Karpas-422 (cell line): ENCODE results near the gene MYOM1. TPM values are rescaled to one million over a fixed set of nuclear protein-coding genes. Genes with fewer than 3 reads are reported as not detected.

Experiments used
- DNase-seq: peaks from one replicate; pipeline ENCODE4 v3.0.0-alpha.2; 2015
- H2AFZ ChIP-seq: fragments of 200-600 bp; sonication (generic); 2 replicates; pipeline ENCODE4 v1.6.1; 2014; ENCODE audit warnings: antibody characterized with exemption, low read length, mixed read lengths
- H3K27ac ChIP-seq: fragments of 200-600 bp; sonication (generic); 2 replicates; pipeline ENCODE4 v1.5.1; 2014; ENCODE audit warnings: mild to moderate bottlenecking, low read length, moderate library complexity
- H3K27me3 ChIP-seq: fragments of 200-600 bp; sonication (generic); 2 replicates; pipeline ENCODE4 v1.6.1; 2014; ENCODE audit warnings: low read length, mixed read lengths
- H3K36me3 ChIP-seq: fragments of 200-600 bp; sonication (generic); 2 replicates; pipeline ENCODE4 v1.6.1; 2014; ENCODE audit warnings: low read length, mixed read lengths; ENCODE audit not compliant: insufficient read depth
- H3K4me1 ChIP-seq: fragments of 200-600 bp; sonication (generic); 2 replicates; pipeline ENCODE4 v1.6.1; 2014; ENCODE audit warnings: mild to moderate bottlenecking, low read length, mixed read lengths
- H3K4me2 ChIP-seq: fragments of 200-600 bp; sonication (generic); 2 replicates; pipeline ENCODE4 v1.6.1; 2014; ENCODE audit warnings: low read length, low read depth, mild to moderate bottlenecking; ENCODE audit not compliant: poor library complexity, severe bottlenecking
- H3K4me3 ChIP-seq: fragments of 200-600 bp; sonication (generic); 2 replicates; pipeline ENCODE4 v1.5.1; 2014; ENCODE audit warnings: mild to moderate bottlenecking, antibody characterized with exemption, low read length, mixed read lengths
- H3K79me2 ChIP-seq: fragments of 200-600 bp; sonication (generic); 2 replicates; pipeline ENCODE4 v1.6.1; 2014; ENCODE audit warnings: mild to moderate bottlenecking, low read length, mixed read lengths
- H3K9ac ChIP-seq: fragments of 200-600 bp; sonication (generic); 2 replicates; pipeline ENCODE4 v1.6.0; 2014; ENCODE audit warnings: low read length
- H3K9me2 ChIP-seq: fragments of 200-600 bp; sonication (generic), shearing (Covaris generic); replicated peaks from 2 replicates; pipeline ENCODE4 v1.6.0; 2014; ENCODE audit warnings: mild to moderate bottlenecking, low read length, moderate library complexity; ENCODE audit not compliant: insufficient read depth
- H3K9me3 ChIP-seq: fragments of 300-700, 200-600 bp; sonication (generic); 2 replicates; pipeline ENCODE4 v1.6.1; 2014; ENCODE audit warnings: low read length, mixed read lengths
- H4K20me1 ChIP-seq: fragments of 200-600 bp; sonication (generic); 2 replicates; pipeline ENCODE4 v1.6.1; 2014; ENCODE audit warnings: mild to moderate bottlenecking, antibody characterized with exemption, low read length, low read depth; ENCODE audit not compliant: insufficient read depth
- total RNA-seq: library from RNA; depleted of rRNA; stranded (reverse); fragments of >200 nt; shearing (Covaris generic); gene quantifications from 2 replicates; pipeline ENCODE4 v1.2.3, GENCODE V29; 2014; ENCODE audit warnings: low replicate concordance

The MYOM1 gene
- total RNA-seq, 1 experiment from 2014 or later = not detected

DNA sequence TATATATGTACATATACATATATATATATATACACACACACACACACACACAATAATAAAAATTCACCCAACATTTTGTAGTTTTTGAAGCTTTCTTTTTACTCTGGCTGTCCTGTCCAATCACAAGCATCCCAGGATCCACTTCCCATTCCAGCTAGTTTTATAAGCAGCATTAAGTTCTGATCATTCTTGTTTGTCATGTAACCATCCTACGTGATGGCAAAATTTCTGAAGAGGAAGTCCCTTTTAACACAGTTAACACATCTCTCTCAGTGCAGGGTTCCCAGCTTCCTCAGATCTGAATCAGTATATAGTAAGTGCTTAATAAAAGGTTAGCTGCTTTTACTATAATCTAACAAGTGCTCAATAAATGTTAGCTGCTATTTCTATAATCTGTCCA lies 26.4 kb downstream of the MYOM1 start:
- Histone ChIP-seq H3K4me2 (no peak overlapping the region), H3K36me3 (no peaks in the 10 kb centered on the region), H2AFZ (no peak overlapping the region), H3K9me2 (no peaks in the 10 kb centered on the region), H3K4me3 (no peak overlapping the region), H3K27me3 (no peaks in the 10 kb centered on the region), H3K27ac (no peak overlapping the region), H3K79me2 (no peaks in the 10 kb centered on the region), H4K20me1 (no peaks in the 10 kb centered on the region), H3K9me3 (no peaks in the 10 kb centered on the region), H3K4me1 (peaks cover 8% of the 10 kb centered on the region), H3K9ac (no peak overlapping the region)
- no peak for DNase-seq

DNA sequence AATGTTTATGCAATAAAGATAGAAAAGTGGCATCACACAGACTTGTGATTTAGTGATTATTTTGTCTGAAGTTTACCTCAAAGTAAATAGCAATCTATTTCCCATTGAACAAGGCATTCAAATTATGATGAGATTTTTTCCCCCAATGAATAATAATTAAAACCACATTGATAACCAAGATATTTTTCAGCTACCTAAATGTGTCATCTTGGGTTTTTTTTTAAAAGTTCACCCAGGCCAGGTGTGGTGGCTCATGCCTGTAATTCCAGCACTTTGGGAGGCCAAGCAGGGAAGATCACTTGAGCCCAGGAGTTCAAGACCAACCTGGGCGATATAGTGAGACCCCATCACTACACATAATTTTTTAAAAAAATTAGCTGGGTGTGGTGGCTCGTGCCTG lies 27.0 kb downstream of the MYOM1 start:
- DNase-seq = no peak
- H3K27ac ChIP-seq = no peak overlapping the region
- H3K79me2 ChIP-seq = no peaks in the 10 kb centered on the region
- peaks cover 8% of the 10 kb centered on the region for H3K4me1 ChIP-seq
- H3K4me3 ChIP-seq = no peak overlapping the region
- no peaks in the 10 kb centered on the region for H3K9me2 ChIP-seq
- H3K27me3 ChIP-seq = no peaks in the 10 kb centered on the region
- no peaks in the 10 kb centered on the region for H4K20me1 ChIP-seq
- no peaks in the 10 kb centered on the region for H3K36me3 ChIP-seq
- H3K9ac ChIP-seq = no peak overlapping the region
- H2AFZ ChIP-seq = no peak overlapping the region
- no peaks in the 10 kb centered on the region for H3K9me3 ChIP-seq
- H3K4me2 ChIP-seq = no peak overlapping the region

DNA sequence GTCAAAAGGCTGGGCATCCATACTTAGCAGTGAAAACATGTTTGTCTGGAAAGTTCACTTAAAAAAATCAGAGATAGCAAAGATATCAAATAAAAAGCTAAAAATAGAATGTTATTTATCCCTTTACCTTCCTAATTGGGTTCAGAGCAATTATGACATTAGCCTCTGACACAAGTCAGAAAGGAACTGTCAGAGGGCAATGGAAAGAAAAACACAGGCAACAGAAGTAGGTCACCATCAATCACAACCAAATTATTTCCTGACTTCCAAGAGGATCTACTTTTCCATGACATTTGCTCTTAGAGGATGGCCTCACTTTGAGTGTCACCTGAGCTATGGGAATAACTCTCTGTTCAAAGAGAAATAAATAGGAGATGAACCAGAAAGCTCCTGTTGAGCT lies 27.5 kb downstream of the MYOM1 start:
- no peak overlapping the region for H3K4me2 ChIP-seq
- no peak for DNase-seq
- H3K36me3 ChIP-seq = no peaks in the 10 kb centered on the region
- H3K9me2 ChIP-seq = no peaks in the 10 kb centered on the region
- H3K79me2 ChIP-seq = no peaks in the 10 kb centered on the region
- no peak overlapping the region for H3K4me3 ChIP-seq
- no peak overlapping the region for H3K9ac ChIP-seq
- no peak overlapping the region for H2AFZ ChIP-seq
- H3K9me3 ChIP-seq = no peaks in the 10 kb centered on the region
- H3K4me1 ChIP-seq = peaks cover 8% of the 10 kb centered on the region
- no peak overlapping the region for H3K27ac ChIP-seq
- no peaks in the 10 kb centered on the region for H3K27me3 ChIP-seq
- H4K20me1 ChIP-seq = no peaks in the 10 kb centered on the region

DNA sequence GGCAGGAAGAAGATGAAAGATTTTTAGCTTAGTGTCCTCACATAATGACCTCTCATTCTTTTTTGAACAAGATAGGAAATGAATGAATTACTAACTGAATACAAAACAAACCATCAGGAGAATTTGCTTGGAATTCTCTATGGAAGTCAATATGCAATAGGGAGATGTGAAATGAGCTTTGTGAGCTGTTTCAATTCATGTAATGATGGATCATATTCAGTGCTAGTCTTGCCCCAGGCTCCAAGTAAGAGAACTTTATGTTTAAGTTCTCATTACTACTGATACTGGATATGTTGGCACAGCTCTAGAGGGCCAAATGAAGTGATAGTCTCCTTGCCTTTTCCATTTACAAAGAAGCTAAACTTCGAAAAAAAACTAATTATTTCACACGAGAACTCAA lies 29.2 kb downstream of the MYOM1 start:
- H3K4me2 ChIP-seq = no peak overlapping the region
- H2AFZ ChIP-seq = no peak overlapping the region
- no peaks in the 10 kb centered on the region for H3K79me2 ChIP-seq
- no peaks in the 10 kb centered on the region for H3K36me3 ChIP-seq
- no peaks in the 10 kb centered on the region for H4K20me1 ChIP-seq
- H3K9me3 ChIP-seq = no peaks in the 10 kb centered on the region
- no peaks in the 10 kb centered on the region for H3K9me2 ChIP-seq
- no peak overlapping the region for H3K9ac ChIP-seq
- H3K27ac ChIP-seq = no peak overlapping the region
- H3K4me1 ChIP-seq = no peaks in the 10 kb centered on the region
- no peaks in the 10 kb centered on the region for H3K27me3 ChIP-seq
- no peak overlapping the region for H3K4me3 ChIP-seq
- no peak for DNase-seq

DNA sequence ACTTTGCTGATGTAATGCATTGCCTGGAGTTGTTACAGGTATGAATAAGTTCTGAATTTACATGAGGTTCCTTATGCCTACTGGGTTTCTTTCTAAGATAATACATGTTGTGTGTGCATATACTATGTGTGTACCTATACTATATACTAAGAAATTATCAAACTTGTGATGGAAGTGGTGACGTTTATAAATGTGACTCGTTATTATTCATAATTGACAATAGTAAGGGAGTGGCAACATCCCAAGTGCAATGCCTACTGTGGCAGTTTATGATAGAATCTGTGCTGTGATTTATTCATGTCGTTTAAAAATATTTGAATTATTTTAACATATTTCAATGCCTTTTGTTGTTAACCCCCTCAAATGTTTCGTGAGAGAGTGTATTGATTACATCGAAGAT lies 29.9 kb downstream of the MYOM1 start:
- H2AFZ ChIP-seq = no peak overlapping the region
- DNase-seq = no peak
- H3K27ac ChIP-seq = no peak overlapping the region
- H3K4me1 ChIP-seq = no peaks in the 10 kb centered on the region
- no peaks in the 10 kb centered on the region for H3K36me3 ChIP-seq
- H3K4me2 ChIP-seq = no peak overlapping the region
- no peaks in the 10 kb centered on the region for H3K9me3 ChIP-seq
- H3K9me2 ChIP-seq = no peaks in the 10 kb centered on the region
- no peak overlapping the region for H3K9ac ChIP-seq
- no peaks in the 10 kb centered on the region for H4K20me1 ChIP-seq
- H3K79me2 ChIP-seq = no peaks in the 10 kb centered on the region
- no peak overlapping the region for H3K4me3 ChIP-seq
- H3K27me3 ChIP-seq = no peaks in the 10 kb centered on the region

DNA sequence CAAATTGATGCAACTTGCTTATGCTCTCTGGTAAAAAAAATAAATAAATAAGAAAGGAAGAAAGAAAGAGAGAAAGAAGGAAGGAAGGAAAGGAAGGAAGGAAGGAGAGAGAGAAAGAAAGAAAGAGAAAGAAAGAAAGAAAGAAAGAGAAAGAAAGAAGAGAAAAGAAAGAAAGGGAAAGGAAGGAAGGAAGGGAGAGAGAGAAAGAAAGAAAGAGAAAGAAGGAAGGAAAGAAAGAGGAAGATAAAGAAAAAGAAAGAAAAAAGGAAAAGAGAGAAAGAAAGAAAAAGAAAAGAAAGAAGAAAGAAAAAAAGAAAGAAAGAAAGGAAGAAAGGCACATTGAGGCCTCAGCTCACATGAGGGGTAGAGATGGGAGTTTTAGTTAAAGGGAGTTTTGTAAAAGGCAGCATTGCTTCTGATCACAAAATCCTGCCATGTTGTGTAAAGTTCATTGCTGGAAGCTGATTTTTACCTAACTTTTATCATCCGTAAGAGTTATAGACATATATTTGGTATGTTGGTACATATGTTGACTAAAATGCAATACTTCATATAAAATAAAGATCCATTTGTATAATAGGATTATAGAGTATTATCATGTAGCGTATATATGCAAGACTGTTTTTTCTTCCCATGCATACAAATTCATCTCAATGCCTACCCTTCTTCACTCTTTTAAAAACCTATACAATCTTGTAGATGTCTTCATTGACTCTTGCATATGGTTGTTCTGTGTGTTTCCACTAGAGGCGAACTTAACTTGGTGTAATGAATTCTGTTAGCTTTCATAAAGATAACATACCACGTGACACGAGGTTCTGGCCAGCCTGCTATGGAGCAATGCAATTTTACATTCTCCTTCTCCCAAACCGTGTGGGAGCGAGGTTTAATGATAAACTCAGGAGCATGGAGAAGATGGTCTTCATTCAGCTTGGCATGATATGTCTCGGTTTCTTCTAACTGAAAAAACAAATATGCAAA lies 32.8 kb downstream of the MYOM1 start:
- H3K9me2 ChIP-seq = no peaks in the 10 kb centered on the region
- H3K27ac ChIP-seq = no peak overlapping the region
- H3K79me2 ChIP-seq = no peaks in the 10 kb centered on the region
- H3K4me2 ChIP-seq = no peak overlapping the region
- H3K4me1 ChIP-seq = no peaks in the 10 kb centered on the region
- H4K20me1 ChIP-seq = no peaks in the 10 kb centered on the region
- H3K9me3 ChIP-seq = no peaks in the 10 kb centered on the region
- H3K27me3 ChIP-seq = no peaks in the 10 kb centered on the region
- H3K36me3 ChIP-seq = no peaks in the 10 kb centered on the region
- no peak overlapping the region for H2AFZ ChIP-seq
- no peak overlapping the region for H3K4me3 ChIP-seq
- no peak overlapping the region for H3K9ac ChIP-seq
- DNase-seq = peak; percentile 65

DNA sequence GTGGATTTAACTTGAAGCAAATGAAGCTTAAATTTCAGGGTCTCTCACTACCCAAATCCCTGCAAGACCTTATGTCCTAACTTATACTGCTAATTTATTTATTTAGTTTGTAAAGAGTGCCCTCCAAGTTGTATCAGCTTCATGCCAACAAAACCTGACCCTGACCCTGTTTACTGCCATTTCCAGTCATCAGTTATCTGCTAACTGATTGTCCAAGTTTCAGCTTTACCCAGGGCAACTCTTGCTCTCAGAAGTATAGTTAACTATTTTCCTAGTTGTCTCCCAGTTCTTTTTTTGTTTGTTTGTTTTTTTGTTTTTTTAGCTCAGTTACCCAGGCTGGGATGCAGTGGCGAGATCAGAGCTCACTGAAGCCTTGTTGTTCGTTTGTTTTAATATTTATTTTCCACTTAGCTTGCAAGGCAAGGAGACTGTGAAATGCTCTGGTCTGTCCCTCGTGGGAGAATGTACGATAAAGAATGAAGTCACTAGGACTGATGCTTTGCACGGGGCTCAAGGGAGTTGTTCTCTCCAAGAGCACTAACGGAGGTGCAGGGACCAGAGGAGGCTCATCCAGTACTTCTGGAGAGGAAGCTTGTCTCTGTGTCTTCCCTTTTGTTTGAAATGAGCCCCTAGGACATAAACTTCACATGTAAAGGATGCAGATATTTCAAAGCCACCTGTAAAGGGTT lies 35.3 kb downstream of the MYOM1 start:
- Histone ChIP-seq H3K27me3 (no peaks in the 10 kb centered on the region), H3K36me3 (no peaks in the 10 kb centered on the region), H3K9ac (no peak overlapping the region), H3K27ac (no peak overlapping the region), H3K4me3 (no peak overlapping the region), H4K20me1 (no peaks in the 10 kb centered on the region), H3K4me1 (peaks cover 4% of the 10 kb centered on the region), H3K9me3 (no peaks in the 10 kb centered on the region), H3K9me2 (no peaks in the 10 kb centered on the region), H2AFZ (peak overlapping the region; percentile 68; the same call in 1 of the 2 replicates), H3K4me2 (no peak overlapping the region), H3K79me2 (no peaks in the 10 kb centered on the region)
- DNase-seq = no peak

DNA sequence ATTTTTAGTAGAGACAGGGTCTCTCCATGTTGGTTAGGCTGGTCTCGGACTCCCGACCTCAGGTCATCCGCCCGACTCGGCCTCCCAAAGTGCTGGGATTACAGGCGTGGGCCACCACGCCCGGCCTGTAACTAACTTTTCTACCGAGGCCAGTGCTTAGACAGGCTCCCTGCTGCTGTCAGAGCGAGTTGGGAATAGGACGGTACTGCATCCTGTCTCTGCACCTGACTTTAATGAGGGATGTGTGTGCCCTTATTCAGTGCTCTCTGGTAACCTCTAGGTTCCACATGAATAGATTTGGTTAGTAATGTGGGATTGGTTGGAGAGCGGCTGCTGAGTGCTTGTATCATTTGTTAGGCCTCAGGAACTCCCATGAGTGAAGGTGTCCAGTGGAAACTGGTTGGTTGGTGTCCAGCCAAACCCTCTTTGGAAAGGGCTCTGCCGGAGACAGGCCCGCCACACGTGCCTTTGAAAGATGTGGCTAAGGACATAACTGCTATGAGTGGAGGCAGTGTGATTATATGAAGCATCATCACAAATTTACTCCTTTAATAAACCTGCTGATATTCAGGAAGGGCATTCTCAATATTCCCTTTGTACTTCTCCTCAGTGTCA lies 36.6 kb downstream of the MYOM1 start:
- H3K4me3 ChIP-seq = no peak overlapping the region
- peaks cover 16% of the 10 kb centered on the region for H3K4me1 ChIP-seq
- H3K9me2 ChIP-seq = no peaks in the 10 kb centered on the region
- no peaks in the 10 kb centered on the region for H3K36me3 ChIP-seq
- no peak overlapping the region for H3K9ac ChIP-seq
- no peaks in the 10 kb centered on the region for H3K79me2 ChIP-seq
- no peaks in the 10 kb centered on the region for H3K27me3 ChIP-seq
- no peaks in the 10 kb centered on the region for H3K9me3 ChIP-seq
- H4K20me1 ChIP-seq = no peaks in the 10 kb centered on the region
- H3K27ac ChIP-seq = no peak overlapping the region
- no peak for DNase-seq
- no peak overlapping the region for H3K4me2 ChIP-seq
- no peak overlapping the region for H2AFZ ChIP-seq
